ENCODE measurements around the gene TAF11L14.
"Not testable (repeated sequence)": the region's sequence is repeated elsewhere in the genome, so short reads cannot be mapped to it uniquely, and the experiment has no call there.

Gene TAF11L14

DNA sequence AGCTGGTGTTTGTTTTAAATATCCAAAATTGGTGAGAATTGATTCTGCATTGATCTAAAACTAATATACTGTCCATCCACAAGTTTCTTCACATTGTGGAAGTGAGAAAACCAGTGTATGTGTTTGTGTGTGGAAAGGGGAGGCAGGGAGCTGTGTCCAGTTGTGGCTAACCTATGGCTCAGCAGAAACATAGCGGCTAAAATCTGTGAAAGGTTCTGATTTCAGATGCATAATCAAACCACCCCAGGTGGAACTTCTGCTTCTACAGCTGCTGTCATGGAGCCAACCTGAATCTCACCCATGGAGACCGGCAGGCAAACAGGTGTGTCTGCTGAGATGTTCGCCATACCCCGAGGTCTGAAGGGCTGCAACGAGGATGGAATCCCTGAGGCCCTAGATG, at the start of gene TAF11L14:
Gene TAF11L14 (plus strand): TSS at position 301 of the 400 bp plus-strand sequence.
- H3K4me3 ChIP-seq (ENCODE audit: control insufficient read depth, low read depth, low read length): no peak within 1 kb of the TSS
- no peak for DNase-seq (ENCODE audit: low read depth)
- TF ChIP-seq, protein P1, sequence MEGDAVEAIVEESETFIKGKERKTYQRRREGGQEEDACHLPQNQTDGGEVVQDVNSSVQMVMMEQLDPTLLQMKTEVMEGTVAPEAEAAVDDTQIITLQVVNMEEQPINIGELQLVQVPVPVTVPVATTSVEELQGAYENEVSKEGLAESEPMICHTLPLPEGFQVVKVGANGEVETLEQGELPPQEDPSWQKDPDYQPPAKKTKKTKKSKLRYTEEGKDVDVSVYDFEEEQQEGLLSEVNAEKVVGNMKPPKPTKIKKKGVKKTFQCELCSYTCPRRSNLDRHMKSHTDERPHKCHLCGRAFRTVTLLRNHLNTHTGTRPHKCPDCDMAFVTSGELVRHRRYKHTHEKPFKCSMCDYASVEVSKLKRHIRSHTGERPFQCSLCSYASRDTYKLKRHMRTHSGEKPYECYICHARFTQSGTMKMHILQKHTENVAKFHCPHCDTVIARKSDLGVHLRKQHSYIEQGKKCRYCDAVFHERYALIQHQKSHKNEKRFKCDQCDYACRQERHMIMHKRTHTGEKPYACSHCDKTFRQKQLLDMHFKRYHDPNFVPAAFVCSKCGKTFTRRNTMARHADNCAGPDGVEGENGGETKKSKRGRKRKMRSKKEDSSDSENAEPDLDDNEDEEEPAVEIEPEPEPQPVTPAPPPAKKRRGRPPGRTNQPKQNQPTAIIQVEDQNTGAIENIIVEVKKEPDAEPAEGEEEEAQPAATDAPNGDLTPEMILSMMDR (conservative IDR thresholded peaks at IDR 0.05; ENCODE audit: control insufficient read depth, insufficient read depth, low read depth, low read length): no peak

DNA sequence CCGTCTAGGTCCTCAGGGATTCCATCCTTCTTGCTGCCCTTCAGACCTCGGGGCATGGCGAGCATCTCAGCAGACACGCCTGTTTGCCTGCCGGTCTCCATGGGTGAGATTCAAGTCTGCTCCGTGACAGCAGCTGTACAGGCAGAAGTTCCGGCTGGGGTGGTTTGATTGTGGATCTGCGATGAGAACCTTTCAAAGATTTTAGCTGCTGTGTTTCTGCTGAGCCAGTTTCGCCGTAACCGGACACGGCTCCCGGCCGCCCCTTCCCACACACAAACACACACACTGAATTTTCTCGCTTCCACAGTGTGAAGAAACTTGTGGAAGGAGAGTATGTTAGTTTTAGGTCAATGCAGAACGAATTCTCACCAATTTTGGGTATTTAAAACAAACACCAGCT, 48.6 kb upstream of the TAF11L14 start, which contains the start of gene TAF11L7:
Gene TAF11L7 (minus strand): TSS at position 101 of the 400 bp plus-strand sequence.
- DNase-seq (ENCODE audit: low read depth); H3K4me3 ChIP-seq (ENCODE audit: control insufficient read depth, low read depth, low read length): not testable (repeated sequence)

DNA sequence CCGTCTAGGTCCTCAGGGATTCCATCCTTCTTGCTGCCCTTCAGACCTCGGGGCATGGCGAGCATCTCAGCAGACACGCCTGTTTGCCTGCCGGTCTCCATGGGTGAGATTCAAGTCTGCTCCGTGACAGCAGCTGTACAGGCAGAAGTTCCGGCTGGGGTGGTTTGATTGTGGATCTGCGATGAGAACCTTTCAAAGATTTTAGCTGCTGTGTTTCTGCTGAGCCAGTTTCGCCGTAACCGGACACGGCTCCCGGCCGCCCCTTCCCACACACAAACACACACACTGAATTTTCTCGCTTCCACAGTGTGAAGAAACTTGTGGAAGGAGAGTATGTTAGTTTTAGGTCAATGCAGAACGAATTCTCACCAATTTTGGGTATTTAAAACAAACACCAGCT, 43.4 kb upstream of the TAF11L14 start, which contains the start of gene TAF11L8:
Gene TAF11L8 (minus strand): TSS at position 101 of the 400 bp plus-strand sequence.
- not testable (repeated sequence) for DNase-seq (ENCODE audit: low read depth); H3K4me3 ChIP-seq (ENCODE audit: control insufficient read depth, low read depth, low read length)

DNA sequence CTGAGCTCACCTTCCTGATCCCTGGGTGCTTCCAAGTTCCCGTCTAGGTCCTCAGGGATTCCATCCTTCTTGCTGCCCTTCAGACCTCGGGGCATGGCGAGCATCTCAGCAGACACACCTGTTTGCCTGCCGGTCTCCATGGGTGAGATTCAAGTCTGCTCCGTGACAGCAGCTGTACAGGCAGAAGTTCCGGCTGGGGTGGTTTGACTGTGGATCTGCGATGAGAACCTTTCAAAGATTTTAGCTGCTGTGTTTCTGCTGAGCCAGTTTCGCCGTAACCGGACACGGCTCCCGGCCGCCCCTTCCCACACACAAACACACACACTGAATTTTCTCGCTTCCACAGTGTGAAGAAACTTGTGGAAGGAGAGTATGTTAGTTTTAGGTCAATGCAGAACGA, 40.0 kb upstream of the TAF11L14 start, which contains the start of gene TAF11L9:
Gene TAF11L9 (minus strand): TSS at position 140 of the 400 bp plus-strand sequence.
- DNase-seq (ENCODE audit: low read depth); H3K4me3 ChIP-seq (ENCODE audit: control insufficient read depth, low read depth, low read length): not testable (repeated sequence)

DNA sequence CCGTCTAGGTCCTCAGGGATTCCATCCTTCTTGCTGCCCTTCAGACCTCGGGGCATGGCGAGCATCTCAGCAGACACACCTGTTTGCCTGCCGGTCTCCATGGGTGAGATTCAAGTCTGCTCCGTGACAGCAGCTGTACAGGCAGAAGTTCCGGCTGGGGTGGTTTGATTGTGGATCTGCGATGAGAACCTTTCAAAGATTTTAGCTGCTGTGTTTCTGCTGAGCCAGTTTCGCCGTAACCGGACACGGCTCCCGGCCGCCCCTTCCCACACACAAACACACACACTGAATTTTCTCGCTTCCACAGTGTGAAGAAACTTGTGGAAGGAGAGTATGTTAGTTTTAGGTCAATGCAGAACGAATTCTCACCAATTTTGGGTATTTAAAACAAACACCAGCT, 36.5 kb upstream of the TAF11L14 start, which contains the start of gene TAF11L10:
Gene TAF11L10 (minus strand): TSS at position 101 of the 400 bp plus-strand sequence.
- H3K4me3 ChIP-seq (ENCODE audit: control insufficient read depth, low read depth, low read length); DNase-seq (ENCODE audit: low read depth): not testable (repeated sequence)

DNA sequence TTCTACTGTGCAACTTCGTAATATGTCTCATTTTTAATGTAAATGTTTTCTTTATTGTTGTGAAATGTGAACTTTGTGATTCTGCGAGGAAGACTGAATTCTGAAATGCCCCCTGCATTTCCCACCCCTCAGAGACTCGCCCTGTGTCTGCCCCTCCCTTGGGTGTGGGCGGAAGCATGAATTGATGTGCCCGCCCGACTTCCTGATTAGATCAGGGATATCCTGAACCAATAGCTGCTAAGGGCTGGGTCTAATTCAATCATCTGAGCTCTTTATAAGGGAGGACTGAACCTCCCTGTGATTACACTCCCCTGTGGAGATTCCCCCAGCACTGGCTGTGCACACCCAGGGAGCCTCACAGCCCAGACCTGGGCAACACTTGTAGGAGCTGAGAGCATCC, 30.4 kb upstream of the TAF11L14 start, which contains the start of gene TAF11L11:
Gene TAF11L11 (plus strand): TSS at position 304 of the 400 bp plus-strand sequence.
- not testable (repeated sequence) for DNase-seq (ENCODE audit: low read depth); H3K4me3 ChIP-seq (ENCODE audit: control insufficient read depth, low read depth, low read length)

DNA sequence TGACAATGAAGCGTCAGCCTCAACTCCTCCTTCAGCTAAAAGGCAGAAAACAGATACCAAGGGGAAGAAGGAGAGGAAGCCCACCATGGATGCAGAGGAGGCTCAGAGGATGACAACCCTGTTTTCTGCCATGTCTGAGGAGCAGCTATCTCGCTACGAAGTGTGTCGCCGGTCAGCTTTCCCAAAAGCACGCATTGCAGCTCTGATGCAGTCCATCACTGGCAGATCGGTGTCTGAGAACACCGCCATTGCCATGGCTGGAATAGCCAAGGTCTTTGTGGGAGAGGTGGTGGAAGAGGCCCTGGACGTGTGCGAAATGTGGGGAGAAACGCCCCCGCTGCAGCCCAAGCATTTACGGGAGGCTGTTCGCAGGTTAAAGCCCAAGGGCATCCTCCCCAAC, 29.3 kb upstream of the TAF11L14 start:
- TF ChIP-seq, protein P1 (conservative IDR thresholded peaks at IDR 0.05; ENCODE audit: control insufficient read depth, insufficient read depth, low read depth, low read length): no peak
- H3K4me3 ChIP-seq (ENCODE audit: control insufficient read depth, low read depth, low read length): no peak overlapping the region
- no peak for DNase-seq (ENCODE audit: low read depth)

DNA sequence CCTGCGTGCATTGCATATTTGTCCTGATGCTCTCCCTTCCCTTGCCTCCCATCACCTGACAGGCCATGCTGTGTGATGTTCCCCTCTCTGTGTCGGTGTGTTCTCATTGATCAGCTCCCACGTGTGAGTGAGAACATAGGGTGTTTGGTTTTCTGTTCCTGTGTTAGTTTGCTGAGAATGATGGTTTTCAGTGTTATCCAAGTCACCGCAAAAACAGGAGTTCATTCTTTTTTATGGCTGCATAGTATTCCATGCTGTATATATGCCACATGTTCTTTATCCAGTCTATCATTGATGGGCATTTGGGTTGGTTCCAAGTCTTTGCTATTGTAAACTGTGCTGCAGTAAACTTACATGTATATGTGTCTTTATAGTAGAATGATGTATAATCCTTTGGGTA, 26.8 kb upstream of the TAF11L14 start:
- H3K4me3 ChIP-seq (ENCODE audit: control insufficient read depth, low read depth, low read length); DNase-seq (ENCODE audit: low read depth): not testable (repeated sequence)

DNA sequence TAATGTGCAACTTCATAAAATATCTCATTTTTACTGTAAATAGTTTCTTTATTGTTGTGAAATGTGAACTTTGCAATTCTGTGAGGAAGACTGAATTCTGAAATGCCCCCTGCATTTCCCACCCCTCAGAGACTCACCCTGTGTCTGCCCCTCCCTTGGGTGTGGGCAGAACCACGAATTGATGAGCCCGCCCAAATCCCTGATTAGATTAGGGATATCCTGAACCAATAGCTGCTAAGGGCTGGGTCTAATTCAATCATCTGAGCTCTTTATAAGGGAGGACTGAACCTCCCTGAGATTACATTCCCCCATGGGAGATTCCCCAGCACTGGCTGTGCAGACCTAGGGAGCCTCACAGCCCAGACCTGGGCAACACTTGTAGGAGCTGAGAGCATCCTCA, 24.2 kb upstream of the TAF11L14 start, which contains the start of gene TAF11L12:
Gene TAF11L12 (plus strand): TSS at position 301 of the 400 bp plus-strand sequence.
- DNase-seq (ENCODE audit: low read depth); H3K4me3 ChIP-seq (ENCODE audit: control insufficient read depth, low read depth, low read length): not testable (repeated sequence)

DNA sequence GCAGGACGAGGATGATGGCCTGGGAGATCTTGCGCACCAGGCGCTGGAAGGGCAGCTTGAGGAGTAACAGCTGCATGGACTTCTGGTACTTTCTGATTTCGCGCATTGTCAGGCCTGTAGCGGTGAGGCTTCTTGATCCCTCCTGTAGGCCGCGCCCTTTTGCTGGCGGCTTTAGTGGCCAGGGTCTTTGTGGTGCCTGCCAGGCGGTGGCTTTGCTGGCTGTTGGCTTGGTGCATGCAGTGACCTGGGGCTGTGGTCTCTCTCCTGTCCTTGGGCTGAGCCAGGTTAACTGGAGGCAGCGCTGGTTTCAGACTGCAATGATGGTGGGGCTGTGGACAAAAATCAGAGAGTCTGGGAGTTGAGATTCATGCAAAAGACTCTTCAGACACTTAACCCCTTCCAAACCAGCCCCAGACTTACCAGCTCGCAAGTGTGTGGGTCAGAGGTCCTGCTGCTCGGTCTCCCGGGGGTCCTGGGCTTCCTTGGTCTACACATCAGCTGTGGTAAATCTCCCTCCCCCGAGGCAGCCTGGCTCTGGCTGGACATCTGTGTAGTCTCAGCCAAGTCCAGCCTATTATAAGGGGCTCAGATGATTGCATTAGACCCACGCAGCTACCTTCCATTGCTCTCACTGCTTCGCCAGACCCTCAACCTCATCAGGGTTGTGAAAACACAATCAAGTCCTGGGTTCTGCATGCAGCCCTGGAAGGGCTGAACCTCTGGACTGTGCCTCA, 19.2 kb upstream of the TAF11L14 start:
- TF ChIP-seq, protein P1 (conservative IDR thresholded peaks at IDR 0.05; ENCODE audit: control insufficient read depth, insufficient read depth, low read depth, low read length): no peak
- no peak overlapping the region for H3K4me3 ChIP-seq (ENCODE audit: control insufficient read depth, low read depth, low read length)
- no peak for DNase-seq (ENCODE audit: low read depth)
